Stimulated activated CD4-positive, alpha-beta T cell treated with anti-CD3 and anti-CD28 coated beads, TNF-alpha, amount 100 ng/mL, for 4 hours (primary cell): ENCODE results near the gene PRKCH.
"Not testable (repeated sequence)": the region's sequence is repeated elsewhere in the genome, so short reads cannot be mapped to it uniquely, and the experiment has no call there.

Source experiments
- DNase-seq, 3 experiments: peaks; one replicate each; pipeline ENCODE4 v3.0.0-alpha.2; 2020; ENCODE audit warnings: low read depth in 3 of 3

PRKCH gene

DNA sequence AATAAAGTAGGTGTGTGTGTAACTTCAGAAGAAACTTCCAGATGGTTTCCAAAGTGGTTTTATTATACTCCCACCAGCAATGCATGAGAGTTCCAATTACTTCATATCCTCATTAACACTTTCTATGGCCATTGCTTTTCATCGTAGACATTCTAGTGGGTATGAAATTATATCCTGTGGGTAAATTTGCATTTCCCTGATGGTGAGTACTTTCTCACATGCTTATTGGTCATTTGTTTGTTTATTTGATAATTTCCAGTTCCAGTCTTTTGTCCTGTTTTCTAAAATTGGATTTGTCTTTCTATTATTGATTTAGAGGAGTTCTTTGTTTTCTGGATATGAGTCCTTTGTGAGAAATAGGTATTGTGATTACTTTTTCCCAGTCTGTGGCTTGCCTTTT is 70.9 kb downstream of the PRKCH start:
- no peak for DNase-seq

DNA sequence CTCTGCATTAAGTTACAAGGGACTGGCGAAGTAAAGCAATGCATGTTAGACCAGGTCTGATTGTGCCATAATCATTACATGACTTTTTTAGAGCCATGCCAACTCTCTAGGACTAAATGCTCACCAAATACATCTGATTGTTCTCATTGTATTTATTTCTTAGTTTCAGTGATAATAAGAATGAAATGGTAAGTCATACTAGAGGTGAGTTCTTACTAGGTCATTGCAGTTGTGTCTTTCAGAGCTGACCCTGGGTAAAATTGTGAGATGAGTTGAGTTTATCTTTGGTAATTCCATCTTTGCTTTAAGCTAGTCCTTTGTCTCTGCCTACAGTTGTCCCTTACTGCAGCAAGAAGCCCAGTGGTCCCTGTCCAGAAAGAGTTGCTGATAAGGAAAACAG is 73.2 kb downstream of the PRKCH start:
- no peak for DNase-seq

DNA sequence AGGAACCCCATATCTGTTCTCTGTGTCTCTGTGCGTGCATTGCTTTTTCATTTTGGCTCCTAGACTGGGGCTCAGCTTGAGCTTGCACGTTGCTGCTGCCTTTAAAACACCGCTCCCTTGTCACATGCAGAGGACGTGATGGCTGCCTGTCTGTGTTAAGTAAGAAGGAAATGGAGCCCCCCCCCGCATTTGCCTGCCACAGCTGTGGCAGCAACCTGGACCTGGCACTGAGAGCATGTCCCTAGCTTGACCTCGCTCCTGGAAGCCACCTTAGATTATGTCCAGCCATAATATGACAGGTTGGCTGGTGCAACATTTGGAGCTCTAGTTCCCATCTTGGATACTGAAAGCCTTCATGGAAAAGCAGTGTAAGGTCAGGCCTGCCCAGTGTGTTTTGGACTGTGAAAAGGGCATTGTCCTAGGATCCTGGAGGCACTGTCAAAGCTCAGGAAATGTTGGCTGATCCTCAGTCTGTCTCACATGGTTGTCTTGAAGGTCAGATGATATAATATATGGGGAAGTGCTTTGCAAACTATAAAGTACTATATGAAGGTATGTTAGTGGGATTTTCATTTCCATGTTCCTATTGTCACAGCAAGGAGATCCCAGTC is 73.8 kb downstream of the PRKCH start:
- no peak for DNase-seq

DNA sequence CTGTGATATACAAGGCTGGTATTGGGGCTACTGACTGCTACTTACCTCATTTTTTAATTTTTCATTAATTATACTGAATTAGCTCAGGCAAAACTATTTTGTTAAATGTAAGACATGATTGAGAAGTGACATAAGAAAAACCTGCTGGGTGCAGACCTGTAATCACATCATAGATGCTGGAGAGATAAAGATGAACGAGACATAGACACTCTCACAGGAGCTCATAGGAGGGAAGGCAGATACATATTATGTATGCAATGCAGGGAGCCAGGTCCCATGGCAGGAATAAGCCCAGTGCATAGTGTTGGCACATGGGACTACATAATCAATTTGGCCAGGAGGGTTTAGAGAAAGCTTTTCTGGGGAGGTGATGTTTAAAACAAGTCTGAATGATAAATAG is 74.9 kb downstream of the PRKCH start:
- DNase-seq: no peak

DNA sequence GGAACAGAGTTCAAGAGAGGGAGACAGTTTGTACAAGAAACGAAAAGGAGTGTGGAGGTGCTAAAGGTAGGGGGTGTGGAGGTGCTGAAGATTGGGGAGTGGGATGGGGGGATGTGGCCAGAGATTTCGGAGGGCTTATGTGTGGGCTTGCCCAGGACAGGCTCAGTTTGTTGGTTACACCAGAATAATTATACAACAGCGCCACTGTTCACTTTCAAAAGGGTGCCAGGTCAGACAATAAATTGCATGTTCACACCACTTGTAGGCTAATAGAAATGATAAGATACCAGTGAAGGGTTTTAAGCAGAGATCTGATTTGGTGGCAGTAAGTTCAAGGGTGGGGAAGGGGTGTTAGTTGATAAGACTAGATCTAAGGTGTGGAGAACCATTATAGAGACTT is 75.3 kb downstream of the PRKCH start:
- no peak for DNase-seq

DNA sequence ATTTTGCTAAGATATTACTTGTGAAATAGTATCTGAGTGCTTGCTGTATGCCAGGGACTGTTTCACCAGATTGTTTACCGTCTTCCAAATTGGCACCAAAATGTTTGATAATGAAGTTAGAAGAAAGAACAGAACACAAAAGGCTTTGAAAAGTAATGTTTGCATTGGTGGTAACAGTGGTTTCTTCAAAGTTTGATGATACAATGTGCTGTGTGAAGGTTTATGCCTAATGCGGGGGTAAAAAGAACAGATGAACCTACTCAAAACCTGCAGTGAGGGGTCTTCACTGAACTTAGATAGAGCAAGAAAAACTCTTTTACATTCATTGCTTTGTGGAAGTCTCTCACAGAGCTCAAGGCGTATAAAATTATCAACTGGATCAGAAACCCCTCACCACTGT is 76.2 kb downstream of the PRKCH start:
- no peak for DNase-seq

DNA sequence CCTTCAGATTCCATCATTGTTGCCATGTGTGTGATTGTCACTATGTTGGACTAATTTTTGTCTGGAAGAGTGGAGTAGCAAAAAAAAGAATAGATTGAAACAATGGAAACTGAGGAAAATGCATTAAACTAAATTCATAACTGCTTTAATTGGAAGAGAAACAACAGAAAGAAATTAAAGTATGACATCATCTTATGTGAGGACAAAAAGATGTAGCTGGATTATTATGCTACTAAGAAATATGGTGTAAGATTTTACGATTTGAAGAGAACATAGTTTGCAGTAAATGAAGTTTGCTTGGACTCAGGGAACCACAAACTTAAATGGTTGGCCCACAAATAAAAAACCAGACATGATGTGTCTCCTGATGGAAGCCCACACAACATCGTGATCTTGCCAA is 76.8 kb downstream of the PRKCH start:
- no peak for DNase-seq

DNA sequence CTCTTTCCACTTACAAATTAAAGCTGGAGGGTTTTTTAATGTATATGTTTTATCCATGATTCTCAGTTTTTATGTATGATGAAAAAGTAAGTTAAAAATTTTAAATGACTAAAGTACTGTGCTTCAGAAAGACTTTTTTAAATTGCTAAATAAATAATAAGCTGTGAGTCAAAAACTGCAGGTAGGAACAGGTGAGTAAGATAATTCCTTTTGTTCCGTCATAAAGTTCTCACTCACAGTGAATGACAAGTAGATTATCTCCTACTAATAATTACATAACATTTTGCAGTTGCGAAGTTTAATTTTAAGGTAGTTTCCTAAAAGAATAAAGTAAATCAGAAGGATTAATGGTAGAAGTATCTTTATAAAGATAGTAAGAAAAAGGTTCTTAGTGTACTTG is 78.0 kb downstream of the PRKCH start:
- no peak for DNase-seq

DNA sequence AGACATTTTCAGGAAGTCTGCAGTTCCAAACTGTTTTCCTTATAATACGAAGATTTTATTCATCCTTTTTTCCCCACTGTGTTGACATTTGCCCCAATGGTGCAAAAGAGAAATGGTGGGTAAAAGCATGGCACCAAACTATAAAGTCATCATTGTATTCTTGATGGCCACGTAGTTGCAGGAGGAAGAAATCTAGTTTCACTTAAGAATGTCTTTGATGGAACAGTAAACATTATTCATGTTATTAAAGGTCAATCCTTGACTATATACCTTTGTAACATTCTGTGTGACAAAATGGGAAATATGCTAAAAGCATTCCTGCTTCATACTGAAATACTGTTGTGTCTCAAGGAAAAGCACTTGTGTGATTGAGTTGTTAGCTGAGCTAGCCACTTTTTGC is 80.1 kb downstream of the PRKCH start:
- DNase-seq: no peak

DNA sequence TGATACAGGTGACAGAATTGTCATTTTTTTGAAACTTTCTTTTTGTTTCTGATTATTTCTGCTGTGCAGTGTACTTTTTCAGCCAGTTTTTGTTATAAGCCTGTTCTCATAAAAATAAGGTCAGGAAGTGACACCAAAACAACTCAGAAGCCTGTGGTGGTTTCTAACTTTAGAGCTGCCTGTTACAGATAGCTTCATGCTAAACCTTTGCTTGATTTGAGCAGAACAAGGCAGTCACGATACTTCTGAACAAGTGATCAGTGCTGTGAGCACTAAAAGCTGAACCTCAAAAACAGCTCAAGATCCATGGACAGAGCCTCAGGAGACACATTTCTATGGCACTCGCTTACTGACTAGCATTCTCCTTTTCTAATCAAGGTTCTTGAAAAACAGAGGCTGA is 82.0 kb downstream of the PRKCH start:
- DNase-seq: no peak

DNA sequence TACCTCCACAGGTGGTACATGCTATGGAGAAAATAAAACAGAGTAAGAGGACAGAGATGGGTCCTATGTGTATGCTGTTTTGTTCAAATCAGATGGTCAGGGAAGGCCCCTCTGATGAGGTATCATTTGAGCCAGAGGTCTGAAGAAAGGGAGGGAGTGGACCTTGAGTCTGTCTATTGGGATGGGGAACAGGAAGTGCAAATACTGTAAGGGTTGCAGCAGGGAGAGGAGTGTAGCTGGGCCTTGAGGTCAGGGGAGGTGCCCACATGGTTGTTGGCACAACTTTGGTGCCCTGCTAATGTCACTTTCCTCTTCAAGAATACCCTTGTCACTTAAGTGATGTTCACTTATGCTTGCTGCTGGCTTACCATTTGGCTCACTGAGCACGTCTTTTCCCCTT is 83.3 kb downstream of the PRKCH start:
- DNase-seq: no peak

DNA sequence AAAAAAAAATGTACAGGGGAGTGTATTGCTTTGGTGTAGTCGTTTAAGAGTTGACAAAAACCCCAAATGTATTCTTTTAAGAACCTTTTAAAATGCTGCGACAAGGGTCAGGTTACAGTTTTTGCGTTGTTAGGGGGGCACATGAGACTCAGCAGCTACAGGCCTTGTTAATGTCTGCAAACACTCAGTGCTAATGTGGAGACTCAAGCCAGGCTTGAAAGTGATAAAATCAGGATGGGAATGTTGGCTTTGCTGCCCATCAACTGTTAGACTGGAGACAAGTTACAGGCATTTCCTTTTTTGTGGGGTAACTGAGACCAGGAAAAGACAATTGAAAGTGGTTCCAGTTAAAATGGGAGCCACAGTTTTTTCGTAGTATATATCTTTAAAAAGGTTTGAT is 84.8 kb downstream of the PRKCH start:
- no peak for DNase-seq

DNA sequence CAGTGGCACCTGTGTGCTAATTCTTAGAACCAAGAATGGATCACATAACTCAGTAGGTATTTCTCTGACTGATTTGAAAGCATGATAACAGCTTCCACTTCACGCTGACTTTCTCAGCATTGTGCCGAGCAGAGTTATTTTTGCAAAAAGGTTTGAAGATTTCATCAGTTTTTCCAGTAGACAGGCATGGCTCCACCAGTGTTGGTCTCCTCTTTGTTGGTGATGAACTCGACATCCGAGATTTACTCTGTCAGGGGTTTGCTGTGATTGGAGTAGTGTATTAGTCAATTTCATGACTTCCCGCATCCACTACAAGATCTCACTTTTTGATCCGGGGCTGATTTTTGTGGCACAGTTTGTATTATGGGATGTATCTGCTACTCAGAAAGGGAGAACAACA is 85.3 kb downstream of the PRKCH start:
- peak in 1 of 3 experiments; percentile 31 for DNase-seq

DNA sequence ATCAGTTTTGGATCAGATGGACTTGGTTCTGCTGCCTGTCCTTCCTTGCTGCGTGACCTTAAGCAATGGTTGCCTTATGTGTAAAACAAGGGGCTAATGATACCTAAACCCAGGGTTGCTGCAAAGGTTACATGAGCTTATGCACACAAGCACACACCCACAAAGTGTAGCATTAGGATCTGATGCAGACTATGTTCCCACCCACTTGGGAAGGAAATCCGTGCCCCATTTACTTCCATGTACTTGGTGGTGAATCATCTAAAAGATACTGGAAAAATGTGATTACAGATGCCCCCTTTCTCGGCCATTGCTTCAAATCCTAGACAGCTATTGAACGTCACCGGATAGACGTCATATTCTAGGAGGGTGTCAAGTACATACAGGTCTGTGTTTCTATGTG is 87.1 kb downstream of the PRKCH start:
- DNase-seq: no peak

DNA sequence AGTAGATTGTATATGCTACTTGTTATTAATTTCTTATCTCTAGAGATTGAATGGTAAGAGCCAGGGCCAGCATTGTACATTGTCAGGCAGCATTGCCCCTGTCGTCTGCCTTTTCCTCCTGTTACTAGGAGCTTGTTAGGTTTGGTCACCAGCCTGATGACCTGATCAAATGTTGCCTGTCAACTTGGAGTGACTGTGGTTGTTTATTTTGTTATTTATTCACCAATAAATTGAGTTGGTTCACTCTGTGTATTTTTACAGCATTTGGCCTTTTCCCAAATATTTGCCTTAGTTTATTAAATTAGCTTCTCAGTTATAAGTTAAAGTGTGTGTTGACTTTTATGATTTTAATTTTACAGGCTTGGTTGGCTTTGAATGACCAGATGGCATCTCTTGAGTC is 88.4 kb downstream of the PRKCH start:
- no peak for DNase-seq

DNA sequence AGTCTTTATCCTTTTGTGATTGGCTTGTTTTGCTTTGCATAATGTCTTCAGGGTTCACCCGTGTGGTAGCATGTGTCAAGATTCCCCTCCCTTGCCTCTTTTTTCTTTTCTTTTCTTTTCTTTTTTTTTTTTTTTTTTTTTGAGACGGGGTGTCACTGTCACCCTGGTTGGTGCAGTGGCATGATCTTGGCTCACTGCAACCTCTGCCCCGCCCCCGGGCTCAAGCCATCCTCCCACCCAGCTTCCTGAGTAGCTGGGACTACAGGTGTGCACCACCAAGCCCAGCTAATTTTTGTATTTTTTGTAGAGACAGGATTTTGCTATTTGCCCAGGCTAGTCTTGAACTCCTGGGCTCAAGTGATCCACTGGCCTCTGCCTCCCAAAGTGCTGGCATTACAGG is 94.6 kb downstream of the PRKCH start:
- not testable (repeated sequence) for DNase-seq

DNA sequence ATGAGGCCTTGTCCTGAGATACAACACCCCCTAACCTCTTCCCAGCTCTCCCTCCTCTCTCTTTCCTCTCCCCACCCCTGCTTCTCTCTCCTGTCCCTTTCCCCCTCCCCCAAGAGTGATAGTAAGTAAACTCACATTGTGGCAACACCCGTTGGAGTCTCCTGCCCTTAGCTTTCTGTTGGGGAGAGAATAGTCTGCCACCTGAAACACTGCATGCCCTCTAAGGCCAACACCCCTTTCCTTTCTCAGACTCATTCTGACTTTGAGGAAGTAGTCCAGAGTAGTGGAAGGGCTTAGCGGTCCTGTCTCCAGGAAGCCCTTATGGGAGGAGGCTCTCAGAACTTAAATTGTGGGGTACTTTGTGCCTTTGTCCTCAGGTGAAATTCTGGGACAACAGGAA is 95.2 kb downstream of the PRKCH start:
- DNase-seq: no peak

DNA sequence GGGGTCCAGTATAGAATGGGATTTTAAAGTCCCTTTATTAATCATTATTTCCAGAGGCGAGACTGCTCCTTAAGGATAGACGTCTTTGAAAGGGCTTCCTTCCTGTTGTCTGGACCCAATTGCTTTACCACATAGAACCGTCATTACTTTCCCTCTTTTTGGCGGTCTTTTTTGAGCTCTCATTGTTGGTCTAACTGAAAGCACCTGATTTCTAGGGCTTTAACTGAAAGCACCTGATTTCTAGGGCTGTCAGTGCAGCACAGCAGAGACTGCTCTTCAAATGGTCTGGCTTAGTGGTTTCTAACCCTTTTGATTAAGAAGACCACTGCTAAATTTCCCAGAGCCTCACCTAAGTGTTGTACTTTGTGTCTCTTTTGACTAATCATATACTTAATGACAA is 95.8 kb downstream of the PRKCH start:
- DNase-seq: no peak

DNA sequence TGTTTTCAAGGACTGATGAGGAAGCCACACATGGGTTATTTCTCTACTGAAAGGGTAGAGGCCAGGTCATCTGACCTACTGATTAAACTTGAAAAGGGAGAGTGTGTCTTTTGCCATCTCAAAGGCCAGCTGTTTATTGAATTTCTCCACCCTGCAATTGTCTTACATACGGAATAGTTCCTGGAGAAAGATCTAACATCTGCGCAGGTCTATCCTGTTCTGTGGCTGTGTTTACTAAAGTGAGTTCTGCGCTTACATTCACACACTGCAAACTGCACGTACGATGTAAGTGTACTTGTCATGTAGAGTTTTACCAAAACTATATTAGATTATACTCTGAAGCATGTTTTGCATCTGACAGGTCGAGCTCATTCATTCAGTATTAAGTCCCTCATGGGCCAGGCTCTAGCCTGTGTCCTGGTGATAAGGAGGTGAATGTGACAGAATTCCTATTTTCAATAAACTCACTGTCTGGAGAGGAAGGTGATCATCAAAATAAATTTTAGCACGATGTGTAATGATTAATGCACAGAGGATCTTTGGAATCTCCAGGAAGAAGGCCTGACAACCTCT is 96.6 kb downstream of the PRKCH start:
- no peak for DNase-seq

DNA sequence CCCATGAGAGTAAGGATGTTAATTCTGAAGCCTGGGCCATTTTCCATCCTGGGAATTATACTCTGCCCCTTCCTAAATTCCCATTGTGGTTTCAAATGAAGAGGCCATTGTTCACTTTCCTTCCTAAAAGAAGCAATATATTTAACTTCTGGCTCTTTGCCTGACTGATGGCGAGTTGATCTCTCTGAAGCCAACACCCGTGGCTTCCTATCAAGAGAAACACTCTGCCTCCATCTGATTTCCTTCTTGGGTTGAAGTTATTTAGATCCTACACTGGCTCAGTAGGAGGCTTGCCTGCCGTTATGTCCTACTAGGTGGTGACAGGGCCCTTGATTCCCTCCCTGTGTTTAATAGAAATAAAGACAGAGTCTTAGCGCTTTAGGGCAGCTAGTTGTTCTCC is 97.4 kb downstream of the PRKCH start:
- no peak for DNase-seq

DNA sequence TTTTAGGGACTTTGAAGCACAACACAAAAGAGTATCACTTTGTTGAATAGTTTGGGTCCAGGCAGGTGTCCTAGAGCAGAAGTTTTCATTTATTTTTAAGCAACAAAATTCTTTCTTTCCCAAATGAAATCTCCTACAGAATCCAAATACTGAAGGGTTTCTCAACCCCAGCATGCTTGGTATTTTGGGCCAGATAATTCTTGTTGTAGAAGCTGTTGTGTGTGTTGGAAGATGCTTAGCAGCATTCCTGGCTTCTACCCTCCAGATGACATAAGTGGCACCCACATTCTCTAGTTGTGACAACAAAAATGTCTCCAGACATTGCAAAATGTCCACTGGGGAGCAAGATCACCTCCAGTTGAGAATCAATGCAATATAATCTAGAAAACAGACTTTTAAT is 97.8 kb downstream of the PRKCH start:
- no peak for DNase-seq

DNA sequence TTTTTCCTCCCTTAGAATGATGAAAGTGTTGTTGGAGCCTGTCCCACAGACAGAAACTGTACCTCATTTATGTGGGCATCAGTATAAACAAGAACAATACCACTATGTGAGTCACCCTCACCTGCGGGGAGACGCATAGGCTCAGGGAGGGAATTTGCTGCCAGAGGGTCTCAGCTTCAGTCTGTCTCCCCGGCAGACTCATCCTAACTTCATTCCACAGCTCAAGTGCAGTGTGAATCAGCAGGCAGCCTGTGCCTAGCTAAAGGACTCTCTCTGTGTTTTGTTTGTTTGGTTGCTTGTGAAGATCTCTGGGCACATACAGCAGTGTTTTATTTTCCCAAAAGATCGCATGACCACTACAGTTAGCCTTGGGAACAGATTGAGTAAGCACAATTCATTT is 98.9 kb downstream of the PRKCH start:
- DNase-seq: no peak

DNA sequence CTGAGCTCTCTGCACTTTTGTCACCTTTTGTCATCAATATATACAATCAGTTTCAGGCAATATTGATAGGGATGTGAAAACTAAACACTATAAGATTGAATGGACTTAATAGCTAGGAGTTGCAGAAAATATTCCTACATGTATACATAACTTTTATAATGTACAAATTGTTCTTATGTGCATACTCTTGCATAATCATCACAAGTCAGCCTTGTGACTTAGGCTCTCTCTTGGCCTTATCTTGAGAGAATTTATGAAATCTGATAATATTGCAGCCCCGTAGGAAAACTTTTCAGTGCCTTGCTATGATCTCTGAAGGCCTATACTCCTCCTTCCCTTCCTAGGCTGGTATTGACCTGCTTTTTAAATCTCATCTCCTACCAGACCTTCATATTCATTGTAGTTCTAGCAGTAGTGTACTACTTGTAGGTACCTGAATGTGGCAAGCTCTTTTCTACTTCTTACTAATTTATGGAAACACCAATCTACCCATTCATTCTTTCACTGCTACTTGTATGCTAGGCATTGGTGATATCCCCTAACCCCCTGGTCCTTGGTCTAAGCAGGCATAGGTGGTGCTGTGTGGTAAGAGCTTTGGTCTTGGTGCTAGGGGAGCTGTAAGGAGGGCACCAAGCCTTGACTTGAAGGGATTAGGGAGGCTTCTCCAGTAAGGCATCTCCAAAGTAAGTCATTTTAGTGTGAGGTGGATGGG is 100.0 kb downstream of the PRKCH start:
- DNase-seq: no peak

DNA sequence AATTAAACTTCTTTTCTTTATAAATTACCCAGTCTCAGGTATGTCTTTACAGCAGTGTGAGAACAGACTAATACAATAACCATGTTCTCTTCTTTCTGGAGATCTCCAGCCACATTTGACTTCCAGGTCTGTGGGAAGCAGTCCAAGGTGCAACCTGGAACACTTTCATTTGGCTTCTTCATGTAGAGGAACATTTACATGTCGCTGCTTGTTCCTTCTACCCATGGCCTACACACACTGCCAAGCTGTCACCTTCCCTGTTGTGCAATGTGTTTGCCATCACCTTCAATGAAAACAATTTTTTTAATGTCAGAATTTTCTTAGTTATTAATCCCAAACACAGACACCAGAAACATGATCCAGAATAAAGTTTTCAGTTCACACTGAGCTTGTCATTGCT is 104.7 kb downstream of the PRKCH start:
- DNase-seq: no peak
